IPS DF 4.7 (cell line): ENCODE data around the gene SNUPN.
"Not testable (repeated sequence)": the region's sequence is repeated elsewhere in the genome, so short reads cannot be mapped to it uniquely, and the experiment has no call there.

ENCODE experiments used
- DNase-seq: peaks from one replicate; pipeline ENCODE4 v3.0.0-alpha.2; 2013; ENCODE audit warnings: low spot score; ENCODE audit errors: extremely low read depth

The SNUPN gene

GRCh38 chr15:75637245-75638009 is 11.9 kb upstream of the SNUPN start:
- DNase-seq, result no peak

GRCh38 chr15:75636026-75636425 is 10.5 kb upstream of the SNUPN start:
- no peak for DNase-seq

- DNase-seq, result not testable (repeated sequence)
These were observed 8.4 kb upstream of the SNUPN start for GRCh38 chr15:75633922-75634321.

- DNase-seq, result no peak
These were observed 6.4 kb upstream of the SNUPN start for GRCh38 chr15:75631935-75632334.

GRCh38 chr15:75622505-75622904 is 3.0 kb downstream of the SNUPN start:
- DNase-seq, result no peak

GRCh38 chr15:75620841-75621391 is 4.6 kb downstream of the SNUPN start:
- DNase-seq, result no peak

GRCh38 chr15:75620058-75620820 is 5.3 kb downstream of the SNUPN start:
- no peak for DNase-seq

GRCh38 chr15:75616766-75617165 is 8.8 kb downstream of the SNUPN start:
- DNase-seq, result no peak

GRCh38 chr15:75606711-75607699 is 18.5 kb downstream of the SNUPN start:
- no peak for DNase-seq

GRCh38 chr15:75606026-75606425 is 19.5 kb downstream of the SNUPN start:
- DNase-seq, result no peak

- DNase-seq, result no peak
These were observed 26.1 kb downstream of the SNUPN start for GRCh38 chr15:75599401-75599800.

- no peak for DNase-seq
These were observed 27.2 kb downstream of the SNUPN start for GRCh38 chr15:75598361-75598760.

GRCh38 chr15:75597667-75598341 is 27.7 kb downstream of the SNUPN start:
- DNase-seq, result no peak

- no peak for DNase-seq
These were observed 28.7 kb downstream of the SNUPN start for GRCh38 chr15:75596703-75597345.

- DNase-seq, result no peak
These were observed 31.2 kb downstream of the SNUPN start for GRCh38 chr15:75594276-75594675.

- DNase-seq, result no peak
These were observed 33.7 kb downstream of the SNUPN start for GRCh38 chr15:75591655-75592364.

GRCh38 chr15:75590239-75590638 is 35.3 kb downstream of the SNUPN start:
- DNase-seq, result no peak

- DNase-seq, result no peak
These were observed 36.5 kb downstream of the SNUPN start for GRCh38 chr15:75589071-75589470.

- DNase-seq, result not testable (repeated sequence)
These were observed 39.1 kb downstream of the SNUPN start for GRCh38 chr15:75586422-75586821.

GRCh38 chr15:75584121-75584520 is 41.4 kb downstream of the SNUPN start:
- no peak for DNase-seq
